Fibroblast of the conjunctiva (primary cell): ENCODE measurements around the gene ARL5A.
"Not testable (repeated sequence)": the region's sequence is repeated elsewhere in the genome, so short reads cannot be mapped to it uniquely, and the experiment has no call there.

Experiments
- DNase-seq: peaks from one replicate; pipeline ENCODE4 v3.0.0-alpha.2; 2010; ENCODE audit warnings: low read depth

The ARL5A gene

GRCh38 chr2:151795646-151796240 lies 32.5 kb downstream of the ARL5A start:
- DNase-seq = no peak

GRCh38 chr2:151794422-151794821 lies 33.8 kb downstream of the ARL5A start:
- not testable (repeated sequence) for DNase-seq

GRCh38 chr2:151793123-151793522 lies 35.1 kb downstream of the ARL5A start:
- DNase-seq = no peak

- DNase-seq = no peak
Measured at GRCh38 chr2:151792589-151792988, 35.6 kb downstream of the ARL5A start.

- no peak for DNase-seq
Measured at GRCh38 chr2:151791545-151791944, 36.7 kb downstream of the ARL5A start.

- DNase-seq = no peak
Measured at GRCh38 chr2:151790689-151791088, 37.5 kb downstream of the ARL5A start.

GRCh38 chr2:151789055-151789834 lies 39.0 kb downstream of the ARL5A start:
- DNase-seq = no peak

- DNase-seq = no peak
Measured at GRCh38 chr2:151786483-151786882, 41.7 kb downstream of the ARL5A start.

- no peak for DNase-seq
Measured at GRCh38 chr2:151786077-151786476, 42.1 kb downstream of the ARL5A start.

- DNase-seq = no peak
Measured at GRCh38 chr2:151783133-151783520, 45.1 kb downstream of the ARL5A start.

- DNase-seq = no peak
Measured at GRCh38 chr2:151782378-151783132, 45.7 kb downstream of the ARL5A start.

GRCh38 chr2:151781642-151782041 lies 46.6 kb downstream of the ARL5A start:
- no peak for DNase-seq

- no peak for DNase-seq
Measured at GRCh38 chr2:151780938-151781337, 47.3 kb downstream of the ARL5A start.

- no peak for DNase-seq
Measured at GRCh38 chr2:151777935-151778334, 50.3 kb downstream of the ARL5A start.

GRCh38 chr2:151777487-151777886 lies 50.7 kb downstream of the ARL5A start:
- no peak for DNase-seq

- no peak for DNase-seq
Measured at GRCh38 chr2:151776367-151776766, 51.9 kb downstream of the ARL5A start.

- DNase-seq = no peak
Measured at GRCh38 chr2:151775057-151775740, 53.0 kb downstream of the ARL5A start.

GRCh38 chr2:151774506-151774905 lies 53.7 kb downstream of the ARL5A start:
- peak; percentile 33 for DNase-seq

GRCh38 chr2:151771599-151772358 lies 56.4 kb downstream of the ARL5A start:
- DNase-seq = no peak

- DNase-seq = no peak
Measured at GRCh38 chr2:151770995-151771394, 57.2 kb downstream of the ARL5A start.

- no peak for DNase-seq
Measured at GRCh38 chr2:151769606-151770005, 58.6 kb downstream of the ARL5A start.

- DNase-seq = no peak
Measured at GRCh38 chr2:151767536-151767935, 60.7 kb downstream of the ARL5A start.
